ENCODE measurements around the gene GRM7. TPM values are rescaled to one million over a fixed set of nuclear protein-coding genes. Genes with fewer than 3 reads are reported as not detected.

The GRM7 gene
- total RNA-seq, 4 donors from 2014 or later, result 0.39 TPM; not detected in 3

DNA sequence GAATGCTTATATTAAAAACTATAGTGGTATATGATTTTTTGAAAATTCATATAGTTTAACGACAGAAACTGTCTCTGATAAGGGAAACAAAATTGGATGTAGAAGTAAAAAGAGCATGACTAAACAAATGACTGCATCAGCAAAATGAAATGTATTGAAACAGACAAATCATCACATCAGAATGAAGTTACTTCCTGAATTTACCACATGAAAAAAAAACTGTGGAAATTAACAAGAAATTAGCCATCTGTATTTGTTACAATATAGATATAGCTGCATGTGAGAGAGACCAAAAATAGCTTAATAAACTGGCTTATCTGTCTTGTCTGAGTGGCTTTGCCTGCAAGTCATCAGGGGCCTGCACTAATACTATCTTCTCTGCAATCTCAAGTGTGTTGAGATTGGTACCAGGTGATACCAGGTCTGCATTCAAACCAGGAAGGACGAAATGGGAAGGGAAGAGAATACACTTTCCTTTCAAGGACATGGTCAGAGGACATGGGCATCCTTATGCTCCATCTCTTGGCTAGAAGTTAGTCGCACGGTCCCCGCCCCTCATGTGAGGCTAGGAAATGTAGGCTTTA is 388.7 kb downstream of the GRM7 start:
- 87% methylated on average over 5 of the region's 5 CpGs for WGBS
- no peak for TF ChIP-seq EP300 (IDR thresholded peaks at IDR 0.05)
- no peak for TF ChIP-seq POLR2A (IDR thresholded peaks at IDR 0.05; ENCODE audit: low read depth)
- TF ChIP-seq, protein P1, sequence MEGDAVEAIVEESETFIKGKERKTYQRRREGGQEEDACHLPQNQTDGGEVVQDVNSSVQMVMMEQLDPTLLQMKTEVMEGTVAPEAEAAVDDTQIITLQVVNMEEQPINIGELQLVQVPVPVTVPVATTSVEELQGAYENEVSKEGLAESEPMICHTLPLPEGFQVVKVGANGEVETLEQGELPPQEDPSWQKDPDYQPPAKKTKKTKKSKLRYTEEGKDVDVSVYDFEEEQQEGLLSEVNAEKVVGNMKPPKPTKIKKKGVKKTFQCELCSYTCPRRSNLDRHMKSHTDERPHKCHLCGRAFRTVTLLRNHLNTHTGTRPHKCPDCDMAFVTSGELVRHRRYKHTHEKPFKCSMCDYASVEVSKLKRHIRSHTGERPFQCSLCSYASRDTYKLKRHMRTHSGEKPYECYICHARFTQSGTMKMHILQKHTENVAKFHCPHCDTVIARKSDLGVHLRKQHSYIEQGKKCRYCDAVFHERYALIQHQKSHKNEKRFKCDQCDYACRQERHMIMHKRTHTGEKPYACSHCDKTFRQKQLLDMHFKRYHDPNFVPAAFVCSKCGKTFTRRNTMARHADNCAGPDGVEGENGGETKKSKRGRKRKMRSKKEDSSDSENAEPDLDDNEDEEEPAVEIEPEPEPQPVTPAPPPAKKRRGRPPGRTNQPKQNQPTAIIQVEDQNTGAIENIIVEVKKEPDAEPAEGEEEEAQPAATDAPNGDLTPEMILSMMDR (IDR thresholded peaks at IDR 0.05), result no peak
- TF ChIP-seq POLR2AphosphoS5 (IDR thresholded peaks at IDR 0.05), result no peak

GRCh38 chr3:7254251-7254650 is 393.3 kb downstream of the GRM7 start:
- Histone ChIP-seq H3K9me3 (peaks cover 0 to 9% (median 0%) of the 10 kb centered on the region in 4 donors), H3K4me1 (no peaks in the 10 kb centered on the region), H3K36me3 (no peaks in the 10 kb centered on the region), H3K4me3 (no peak overlapping the region), H3K27ac (replicated peaks in 1 of 4) (no peak overlapping the region), H3K27me3 (no peaks in the 10 kb centered on the region)
- intact Hi-C loops (cut with DNase I), result no loop called here
- DNase-seq (ENCODE audit: extremely low spot score), result no peak
- TF ChIP-seq POLR2AphosphoS5 (IDR thresholded peaks at IDR 0.05), result no peak
- no peak for TF ChIP-seq EP300 (IDR thresholded peaks at IDR 0.05)
- TF ChIP-seq POLR2A (IDR thresholded peaks at IDR 0.05; ENCODE audit: low read depth), result no peak
- TF ChIP-seq, protein P1 (IDR thresholded peaks at IDR 0.05), result no peak
- WGBS, result 80% methylated on average over 2 of the region's 2 CpGs

More for the DNA sequence above, 388.7 kb downstream of the GRM7 start:
- Histone ChIP-seq H3K36me3 (no peaks in the 10 kb centered on the region), H3K9me3 (no peaks in the 10 kb centered on the region), H3K4me3 (no peak overlapping the region), H3K27ac (replicated peaks in 1 of 4) (no peak overlapping the region), H3K27me3 (no peaks in the 10 kb centered on the region), H3K4me1 (no peaks in the 10 kb centered on the region)
- no peak for DNase-seq (ENCODE audit: extremely low spot score)
- intact Hi-C loops (cut with DNase I), result no loop called here

GRCh38 chr3:7260975-7261374 is 400.1 kb downstream of the GRM7 start:
- WGBS, result 85% methylated on average over 1 of the region's 1 CpG
- Histone ChIP-seq H3K27ac (replicated peaks in 1 of 4) (no peak overlapping the region), H3K36me3 (no peaks in the 10 kb centered on the region), H3K9me3 (peaks cover 0 to 9% (median 0%) of the 10 kb centered on the region in 4 donors), H3K4me1 (no peaks in the 10 kb centered on the region), H3K4me3 (no peak overlapping the region), H3K27me3 (no peaks in the 10 kb centered on the region)
- intact Hi-C loops (cut with DNase I), result no loop called here
- DNase-seq (ENCODE audit: extremely low spot score), result no peak
- TF ChIP-seq POLR2A (IDR thresholded peaks at IDR 0.05; ENCODE audit: low read depth) (no peak), POLR2AphosphoS5 (IDR thresholded peaks at IDR 0.05) (no peak), EP300 (IDR thresholded peaks at IDR 0.05) (no peak)
- TF ChIP-seq, protein P1 (IDR thresholded peaks at IDR 0.05), result no peak

DNA sequence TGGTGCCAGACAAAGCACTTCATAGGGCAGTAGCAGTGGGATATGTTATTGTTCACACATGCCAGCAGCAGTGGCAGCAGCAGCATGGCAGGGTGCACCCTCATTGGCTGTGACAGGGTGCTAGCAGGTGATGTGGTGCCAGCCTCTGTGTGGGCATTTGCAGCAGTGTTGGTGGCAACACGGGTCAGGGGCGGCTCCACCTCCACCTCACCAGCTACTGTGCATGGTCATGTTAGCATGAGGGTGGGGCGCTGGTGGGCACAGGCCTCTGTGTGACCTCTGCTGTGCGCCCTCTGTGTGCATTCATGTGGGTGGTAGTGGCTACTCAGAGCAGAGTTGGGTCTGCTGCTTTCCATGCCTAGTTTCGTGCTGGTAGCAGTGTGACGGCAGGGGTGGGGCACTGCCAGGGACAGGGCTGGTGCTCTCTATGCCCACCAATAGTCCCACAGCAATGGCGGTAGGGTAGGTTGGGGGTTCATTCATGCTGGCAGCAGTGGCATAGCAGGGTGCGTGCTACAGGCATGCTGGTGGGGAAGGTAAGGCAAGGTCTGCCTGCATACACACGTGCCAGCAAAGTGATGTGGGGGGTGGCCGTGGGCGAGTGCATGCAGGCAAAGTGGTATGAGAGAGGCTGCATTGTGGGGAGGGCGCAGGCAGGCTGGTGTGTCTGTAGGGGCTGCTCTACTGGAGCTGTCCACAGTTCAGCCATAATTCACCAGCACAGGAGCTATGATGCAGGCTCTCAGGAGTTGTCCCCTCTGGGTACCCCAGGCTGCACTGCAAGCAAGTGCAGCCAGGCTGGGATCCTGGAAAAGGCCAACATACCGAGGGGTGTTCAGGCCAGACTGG is 402.7 kb downstream of the GRM7 start:
- H3K27me3 ChIP-seq, result no peaks in the 10 kb centered on the region
- DNase-seq (ENCODE audit: extremely low spot score), result no peak
- intact Hi-C loops (cut with DNase I), result no loop called here
- no peaks in the 10 kb centered on the region for H3K36me3 ChIP-seq
- H3K4me1 ChIP-seq, result no peaks in the 10 kb centered on the region
- WGBS, result 94% methylated on average over 12 of the region's 13 CpGs
- no peak overlapping the region for H3K27ac ChIP-seq (replicated peaks in 1 of 4)
- H3K9me3 ChIP-seq, result no peaks in the 10 kb centered on the region
- TF ChIP-seq EP300 (IDR thresholded peaks at IDR 0.05) (no peak), POLR2AphosphoS5 (IDR thresholded peaks at IDR 0.05) (no peak), POLR2A (IDR thresholded peaks at IDR 0.05; ENCODE audit: low read depth) (no peak)
- TF ChIP-seq, protein P1 (IDR thresholded peaks at IDR 0.05), result no peak
- H3K4me3 ChIP-seq, result no peak overlapping the region

Measured in esophagus muscularis mucosa (tissue), 4 donors.